Hepatocyte (in vitro differentiated cells): ENCODE measurements around the gene FNDC3B.

Experiments
- EZH2 ChIP-seq: fragments of 200-600 bp; sonication (generic); IDR thresholded peaks from 2 replicates; pipeline ENCODE4 v1.6.1; 2016; ENCODE audit warnings: antibody characterized with exemption, mild to moderate bottlenecking, borderline replicate concordance
- EZH2phosphoT487 ChIP-seq: fragments of 200-600 bp; sonication (generic); IDR thresholded peaks from one replicate; pipeline ENCODE4 v1.6.1; 2018; ENCODE audit warnings: antibody characterized with exemption, mild to moderate bottlenecking, low read depth, moderate library complexity; ENCODE audit not compliant: unreplicated experiment, severe bottlenecking
- TF ChIP-seq, protein P1 (sequence below): fragments of 200-600 bp; sonication (generic); IDR thresholded peaks from 2 replicates; pipeline ENCODE4 v1.5.1; 2016; ENCODE audit warnings: antibody characterized with exemption, mild to moderate bottlenecking; ENCODE audit not compliant: poor library complexity

DNA sequence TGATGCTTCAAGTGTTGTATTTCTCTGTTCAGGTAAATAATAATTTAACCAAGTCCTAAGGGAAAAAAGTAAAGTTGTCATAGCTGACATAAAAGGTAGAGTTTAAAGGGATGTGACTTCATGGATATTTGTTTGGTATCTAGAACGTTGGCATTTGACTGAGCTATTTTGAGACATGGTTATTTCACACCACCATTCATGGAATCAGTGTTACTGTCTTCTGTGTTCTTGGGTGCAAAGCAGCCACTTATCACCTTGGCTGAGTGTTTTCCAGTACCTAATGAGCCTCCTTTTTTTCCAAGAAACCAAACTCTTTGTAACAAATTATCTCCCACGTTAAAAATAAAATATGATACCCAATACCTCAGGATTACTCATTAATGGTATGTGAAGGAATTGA, 253.0 kb downstream of the FNDC3B start:
- TF ChIP-seq EZH2: no peak
- TF ChIP-seq, protein P1, sequence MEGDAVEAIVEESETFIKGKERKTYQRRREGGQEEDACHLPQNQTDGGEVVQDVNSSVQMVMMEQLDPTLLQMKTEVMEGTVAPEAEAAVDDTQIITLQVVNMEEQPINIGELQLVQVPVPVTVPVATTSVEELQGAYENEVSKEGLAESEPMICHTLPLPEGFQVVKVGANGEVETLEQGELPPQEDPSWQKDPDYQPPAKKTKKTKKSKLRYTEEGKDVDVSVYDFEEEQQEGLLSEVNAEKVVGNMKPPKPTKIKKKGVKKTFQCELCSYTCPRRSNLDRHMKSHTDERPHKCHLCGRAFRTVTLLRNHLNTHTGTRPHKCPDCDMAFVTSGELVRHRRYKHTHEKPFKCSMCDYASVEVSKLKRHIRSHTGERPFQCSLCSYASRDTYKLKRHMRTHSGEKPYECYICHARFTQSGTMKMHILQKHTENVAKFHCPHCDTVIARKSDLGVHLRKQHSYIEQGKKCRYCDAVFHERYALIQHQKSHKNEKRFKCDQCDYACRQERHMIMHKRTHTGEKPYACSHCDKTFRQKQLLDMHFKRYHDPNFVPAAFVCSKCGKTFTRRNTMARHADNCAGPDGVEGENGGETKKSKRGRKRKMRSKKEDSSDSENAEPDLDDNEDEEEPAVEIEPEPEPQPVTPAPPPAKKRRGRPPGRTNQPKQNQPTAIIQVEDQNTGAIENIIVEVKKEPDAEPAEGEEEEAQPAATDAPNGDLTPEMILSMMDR: no peak
- TF ChIP-seq EZH2phosphoT487: no peak
